ENCODE results near the gene BIN2.

GRCh38 chr12:51329742-51330141, 5.8 kb upstream of the BIN2 start:
- no peak for TF ChIP-seq CTCF (IDR thresholded peaks at IDR 0.05; ENCODE audit: low read depth, low read length, poor library complexity, severe bottlenecking)
- TF ChIP-seq EZH2phosphoT487 (IDR thresholded peaks at IDR 0.05; ENCODE audit: borderline replicate concordance, low read length), result no peak
